HG02981 (cell line): ENCODE data around the gene ATP2A2.

ENCODE experiments used
- ATAC-seq: cut with Tn5 transposase; IDR thresholded peaks from one replicate; pipeline ENCODE4 v1.9.1; 2021; ENCODE audit warnings: mild to moderate bottlenecking, moderate library complexity; ENCODE audit not compliant: unreplicated experiment

The ATP2A2 gene

GRCh38 chr12:110289044-110289710, 8.1 kb downstream of the ATP2A2 start:
- ATAC-seq, result no peak

- ATAC-seq, result no peak
Measured at GRCh38 chr12:110289711-110290078, 8.6 kb downstream of the ATP2A2 start.

- no peak for ATAC-seq
Measured at GRCh38 chr12:110301065-110301806, 20.2 kb downstream of the ATP2A2 start.

- ATAC-seq, result no peak
Measured at GRCh38 chr12:110304061-110304551, 23.1 kb downstream of the ATP2A2 start.

GRCh38 chr12:110307372-110307771, 26.3 kb downstream of the ATP2A2 start:
- ATAC-seq, result no peak

- ATAC-seq, result no peak
Measured at GRCh38 chr12:110310763-110311162, 29.7 kb downstream of the ATP2A2 start.

GRCh38 chr12:110311903-110312302, 30.9 kb downstream of the ATP2A2 start:
- ATAC-seq, result no peak

GRCh38 chr12:110312581-110313360, 31.7 kb downstream of the ATP2A2 start:
- no peak for ATAC-seq

- no peak for ATAC-seq
Measured at GRCh38 chr12:110314308-110314707, 33.3 kb downstream of the ATP2A2 start.

GRCh38 chr12:110316861-110317260, 35.8 kb downstream of the ATP2A2 start:
- no peak for ATAC-seq

GRCh38 chr12:110317911-110318310, 36.9 kb downstream of the ATP2A2 start:
- no peak for ATAC-seq

GRCh38 chr12:110320550-110320949, 39.5 kb downstream of the ATP2A2 start:
- ATAC-seq, result no peak

- ATAC-seq, result no peak
Measured at GRCh38 chr12:110329710-110330109, 48.7 kb downstream of the ATP2A2 start.

- ATAC-seq, result no peak
Measured at GRCh38 chr12:110330124-110330523, 49.1 kb downstream of the ATP2A2 start.

GRCh38 chr12:110330544-110330943, 49.5 kb downstream of the ATP2A2 start:
- ATAC-seq, result no peak

- no peak for ATAC-seq
Measured at GRCh38 chr12:110333201-110333600, 52.2 kb downstream of the ATP2A2 start.

GRCh38 chr12:110335481-110336045, 54.5 kb downstream of the ATP2A2 start:
- ATAC-seq, result no peak

- no peak for ATAC-seq
Measured at GRCh38 chr12:110337912-110338710, 57.1 kb downstream of the ATP2A2 start.

GRCh38 chr12:110338754-110339153, 57.7 kb downstream of the ATP2A2 start:
- no peak for ATAC-seq

GRCh38 chr12:110339184-110339952, 58.3 kb downstream of the ATP2A2 start:
- ATAC-seq, result no peak
